GM19351 (cell line): ENCODE results near the gene LYPLA2.
"Not testable (repeated sequence)": the region's sequence is repeated elsewhere in the genome, so short reads cannot be mapped to it uniquely, and the experiment has no call there.

Experiments used
- ATAC-seq: cut with Tn5 transposase; IDR thresholded peaks from one replicate; pipeline ENCODE4 v1.9.1; 2021; ENCODE audit warnings: mild to moderate bottlenecking, moderate library complexity; ENCODE audit not compliant: unreplicated experiment

Gene LYPLA2

GRCh38 chr1:23825762-23826522, 35.0 kb downstream of the LYPLA2 start:
- ATAC-seq: no peak

GRCh38 chr1:23826590-23826989, 35.6 kb downstream of the LYPLA2 start:
- ATAC-seq: not testable (repeated sequence)

- no peak for ATAC-seq
Observed at GRCh38 chr1:23827717-23828116, 36.8 kb downstream of the LYPLA2 start.

- not testable (repeated sequence) for ATAC-seq
Observed at GRCh38 chr1:23834156-23834555, 43.2 kb downstream of the LYPLA2 start.

- ATAC-seq: no peak
Observed at GRCh38 chr1:23836037-23836436, 45.1 kb downstream of the LYPLA2 start.

GRCh38 chr1:23837908-23838307, 47.0 kb downstream of the LYPLA2 start:
- ATAC-seq: no peak

GRCh38 chr1:23838401-23838866, 47.5 kb downstream of the LYPLA2 start:
- ATAC-seq: peak; percentile 54

GRCh38 chr1:23843644-23844043, 52.7 kb downstream of the LYPLA2 start:
- no peak for ATAC-seq
